IMR-90 (cell line): ENCODE measurements around the gene CES3. TPM values are rescaled to one million over a fixed set of nuclear protein-coding genes. Genes with fewer than 3 reads are reported as not detected.

Experiments used
- ATAC-seq: fragments of 200-7000 bp; cut with Tn5 transposase; 2 replicates; pipeline ENCODE4 v1.9.1; 2020; ENCODE audit warnings: low read depth, mild to moderate bottlenecking, moderate library complexity
- BruUV-seq: library from RNA; stranded (reverse); fragments of 400-500 nt; replicated peaks from 2 replicates; lab custom pipeline; 2021; lab: Mats Ljungman, UMichigan
- CTCF ChIA-PET: fragments of 300-600 bp; formaldehyde crosslinking; extraction: SDS; loops from one replicate; lab custom pipeline; 2021; ENCODE audit warnings: antibody characterized with exemption; lab: Yijun Ruan, JAX
- POLR2A ChIA-PET: fragments of 300-600 bp; sonication (Branson Sonifier 250); formaldehyde crosslinking; loops from one replicate; lab custom pipeline; 2022; ENCODE audit warnings: antibody characterized with exemption; ENCODE audit not compliant: unreplicated experiment; lab: Charles Lee
- DNase-seq: peaks from one replicate; pipeline ENCODE4 v3.0.0; 2013
- H2AFZ ChIP-seq: replicated peaks from 2 replicates; pipeline ENCODE3; 2013; ENCODE audit warnings: low read length, mild to moderate bottlenecking; ENCODE audit not compliant: poor library complexity
- H2AK5ac ChIP-seq: 2 replicates; pipeline ENCODE4 v1.6.1; 2013; ENCODE audit warnings: low read depth, low read length, inconsistent platforms
- H2AK9ac ChIP-seq: replicated peaks from 2 replicates; pipeline ENCODE3; 2013; ENCODE audit warnings: mild to moderate bottlenecking, low read depth, low read length, moderate library complexity; ENCODE audit not compliant: poor library complexity
- H2BK120ac ChIP-seq: 2 replicates; pipeline ENCODE4 v1.6.1; 2013; ENCODE audit warnings: low read depth, low read length, inconsistent platforms
- H2BK15ac ChIP-seq: 3 replicates; pipeline ENCODE4 v1.6.1; 2013; ENCODE audit warnings: low read depth, low read length, inconsistent platforms
- H2BK20ac ChIP-seq: 2 replicates; pipeline ENCODE4 v1.6.1; 2013; ENCODE audit warnings: low read depth, mild to moderate bottlenecking, inconsistent platforms, low read length, moderate library complexity
- H2BK5ac ChIP-seq: 2 replicates; pipeline ENCODE4 v1.6.1; 2013; ENCODE audit warnings: mild to moderate bottlenecking, low read depth, low read length, inconsistent platforms; ENCODE audit not compliant: poor library complexity, severe bottlenecking
- H3K14ac ChIP-seq: replicated peaks from 2 replicates; pipeline ENCODE4 v1.6.1; 2013; ENCODE audit warnings: low read depth, low read length, inconsistent platforms
- H3K18ac ChIP-seq: 2 replicates; pipeline ENCODE4 v1.6.1; 2013; ENCODE audit warnings: low read depth, low read length, control low read depth
- H3K23ac ChIP-seq: 2 replicates; pipeline ENCODE4 v1.6.1; 2013; ENCODE audit warnings: low read depth, low read length, inconsistent platforms
- H3K27ac ChIP-seq: 2 replicates; pipeline ENCODE4 v1.5.1; 2013; ENCODE audit warnings: mild to moderate bottlenecking, control low read depth, low read length; ENCODE audit not compliant: insufficient read depth
- H3K27me3 ChIP-seq: 2 replicates; pipeline ENCODE4 v1.6.1; 2013; ENCODE audit warnings: low read length; ENCODE audit not compliant: control insufficient read depth, insufficient read depth
- H3K36me3 ChIP-seq: 2 replicates; pipeline ENCODE4 v1.6.1; 2013; ENCODE audit warnings: low read length, mixed read lengths; ENCODE audit not compliant: control insufficient read depth, insufficient read depth
- H3K4ac ChIP-seq: 2 replicates; pipeline ENCODE4 v1.6.1; 2013; ENCODE audit warnings: low read depth, low read length, inconsistent platforms
- H3K4me1 ChIP-seq: 2 replicates; pipeline ENCODE4 v1.6.1; 2013; ENCODE audit warnings: low read length, mixed read lengths; ENCODE audit not compliant: control insufficient read depth, insufficient read depth
- H3K4me2 ChIP-seq: 2 replicates; pipeline ENCODE4 v1.6.1; 2013; ENCODE audit warnings: low read depth, mild to moderate bottlenecking, control low read depth, low read length, moderate library complexity
- H3K4me3 ChIP-seq: 2 replicates; pipeline ENCODE4 v1.5.1; 2013; ENCODE audit warnings: low read depth, mild to moderate bottlenecking, control low read depth, low read length, moderate library complexity; ENCODE audit not compliant: insufficient read depth
- H3K56ac ChIP-seq: 2 replicates; pipeline ENCODE4 v1.6.1; 2013; ENCODE audit warnings: low read length, inconsistent platforms; ENCODE audit not compliant: insufficient read depth; ENCODE audit errors: extremely low read depth
- H3K79me1 ChIP-seq, 2 experiments: 2 replicates each; pipeline ENCODE4 v1.6.1; 2013; ENCODE audit warnings: low read length in 2 of 2, inconsistent platforms in 1 of 2, low read depth in 1 of 2
- H3K9ac ChIP-seq: 2 replicates; pipeline ENCODE4 v1.6.1; 2013; ENCODE audit warnings: low read depth, low read length, control low read depth
- H3K9me1 ChIP-seq: 2 replicates; pipeline ENCODE4 v1.6.1; 2013; ENCODE audit warnings: low read length, inconsistent platforms; ENCODE audit not compliant: insufficient read depth
- H3K9me3 ChIP-seq: 2 replicates; pipeline ENCODE4 v1.6.1; 2013; ENCODE audit warnings: low read length; ENCODE audit not compliant: control insufficient read depth, insufficient read depth
- H4K20me1 ChIP-seq: 2 replicates; pipeline ENCODE4 v1.6.1; 2013; ENCODE audit warnings: low read length, inconsistent platforms; ENCODE audit not compliant: insufficient read depth
- H4K5ac ChIP-seq: 2 replicates; pipeline ENCODE4 v1.6.1; 2013; ENCODE audit warnings: mild to moderate bottlenecking, low read depth, low read length, control low read depth
- H4K8ac ChIP-seq, 2 experiments: 2 replicates each; pipeline ENCODE4 v1.6.1; 2013; ENCODE audit warnings: low read depth in 2 of 2, low read length in 2 of 2, control low read depth in 1 of 2, inconsistent platforms in 1 of 2
- H4K91ac ChIP-seq: 2 replicates; pipeline ENCODE4 v1.6.1; 2013; ENCODE audit warnings: low read depth, low read length, inconsistent platforms; ENCODE audit not compliant: insufficient read depth
- FOS ChIP-seq: fragments of 150-350 bp; IDR thresholded peaks from 2 replicates; pipeline ENCODE4 v1.6.1; 2016; ENCODE audit warnings: low read depth, low read length
- MAZ ChIP-seq: IDR thresholded peaks from 2 replicates; pipeline ENCODE4 v1.6.1; 2012; ENCODE audit warnings: low read depth, mild to moderate bottlenecking, low read length, improper control_type of control experiment, moderate library complexity, borderline replicate concordance
- WGBS, 2 experiments: methylation state at CpG; one replicate each; pipeline versions ENCODE4 v1.1.5 to v1.1.7; 2013; ENCODE audit warnings: missing lambda C conversion rate in 2 of 2; ENCODE audit not compliant: insufficient read length in 1 of 2; ENCODE audit errors: extremely low coverage in 2 of 2; 5-methylcytosine and 5-hydroxymethylcytosine counted together
- dilution Hi-C: fragments of 300-500 bp; cut with HindIII; formaldehyde crosslinking; loops from one replicate; pipeline ENCODE4 v1.14.3; 2018; ENCODE audit warnings: low sequenced_read_pairs; ENCODE audit not compliant: unreplicated experiment
- in situ Hi-C: fragments of 300-500 bp; cut with MboI; formaldehyde crosslinking; loops from 3 replicates; pipeline ENCODE4 v1.14.3; 2019; ENCODE audit warnings: low sequenced_read_pairs, inconsistent platforms, mixed read lengths
- intact Hi-C: fragments of 100-400 bp; cut with micrococcal nuclease; formaldehyde crosslinking; loops from 2 replicates; pipeline ENCODE4 v1.10.0; 2022
- polyA plus RNA-seq, 3 experiments: library from polyadenylated mRNA; depleted of rRNA; stranded (reverse); fragments of >200 nt; gene quantifications; 2 replicates each; pipeline ENCODE4 v1.2.3, GENCODE V29; 2012; ENCODE audit warnings: low replicate concordance in 1 of 3
- total RNA-seq: library from RNA; depleted of rRNA; stranded (reverse); fragments of >200 nt; gene quantifications from 2 replicates; pipeline ENCODE4 v1.2.3, GENCODE V29; 2012

CES3 gene
- total and polyA plus RNA-seq, 2 of the 4 experiments (the other 2 are of a cell fraction), result 0.03 TPM; not detected in 1

- Histone ChIP-seq H3K27ac (no peak overlapping the region), H2BK20ac (no peak overlapping the region), H2AFZ (no peak overlapping the region), H4K5ac (no peak overlapping the region), H3K4me1 (no peaks in the 10 kb centered on the region; the same call in 1 of the 2 replicates), H2BK15ac (no peak overlapping the region), H2BK120ac (no peak overlapping the region), H3K36me3 (no peaks in the 10 kb centered on the region), H4K8ac (no peak overlapping the region), H2AK5ac (no peak overlapping the region), H3K9ac (no peak overlapping the region), H3K4ac (no peak overlapping the region), H3K18ac (no peak overlapping the region), H3K27me3 (peaks cover 14% of the 10 kb centered on the region), H4K20me1 (no peaks in the 10 kb centered on the region), H2BK5ac (no peak overlapping the region), H2AK9ac (no peak overlapping the region), H4K91ac (no peak overlapping the region), H3K9me3 (no peaks in the 10 kb centered on the region), H3K14ac (no peak overlapping the region), H3K79me1 (no peaks in the 10 kb centered on the region), H3K4me3 (no peak overlapping the region), H3K9me1 (no peaks in the 10 kb centered on the region), H3K23ac (no peak overlapping the region), H3K56ac (no peak overlapping the region), H3K4me2 (no peak overlapping the region)
- BruUV-seq, result no TSS peak
- dilution Hi-C loops, result no loop called here
- in situ Hi-C loops, result no loop called here
- ChIA-PET POLR2A (no interaction called here), CTCF (no interaction called here)
- ATAC-seq, result peak; percentile 57
- TF ChIP-seq MAZ (no peak), FOS (0 out of 2 replicates have a peak, but pooled peaks have one; percentile 23)
- intact Hi-C loops, result no loop called here
- WGBS, 2 experiments, result no CpG with 5 or more reads among the region's 12 CpGs
- DNase-seq, result peak; percentile 38
Observed at GRCh38 chr16:67006930-67007658, 46.0 kb downstream of the CES3 start.
